SK-N-MC (cell line): Measurements from ENCODE around the gene TUBE1.
A peak's percentile ranks its signal among the peaks of the same experiment; 100 is the strongest.

Experiments used
- DNase-seq: peaks from one replicate; pipeline ENCODE4 v3.0.0-alpha.2; 2011; ENCODE audit warnings: low read depth, low spot score
- H3K27ac ChIP-seq: fragments of 200-600 bp; sonication (generic); 2 replicates; pipeline ENCODE4 v1.5.1; 2016; ENCODE audit warnings: mixed run types
- H3K36me3 ChIP-seq: fragments of 200-600 bp; sonication (generic); 2 replicates; pipeline ENCODE4 v1.6.1; 2017; ENCODE audit warnings: antibody characterized with exemption, low read length, mixed read lengths; ENCODE audit not compliant: insufficient read depth
- H3K4me3 ChIP-seq: fragments of 200-600 bp; sonication (generic); 2 replicates; pipeline ENCODE4 v1.5.1; 2016
- H3K9ac ChIP-seq: fragments of 200-600 bp; sonication (generic); 2 replicates; pipeline ENCODE4 v1.8.0; 2017; ENCODE audit warnings: mixed run types, mixed read lengths; ENCODE audit not compliant: insufficient read length
- H3K9me3 ChIP-seq: fragments of 200-600 bp; sonication (generic); 2 replicates; pipeline ENCODE4 v1.6.1; 2017; ENCODE audit warnings: low read depth, mild to moderate bottlenecking, antibody characterized with exemption, low read length, moderate library complexity, mixed read lengths
- EZH2 ChIP-seq: fragments of 200-600 bp; sonication (generic); IDR thresholded peaks from one replicate; pipeline ENCODE4 v1.6.1; 2017; ENCODE audit warnings: antibody characterized with exemption
- FOXP2 ChIP-seq: optimal IDR thresholded peaks from 2 replicates; pipeline ENCODE3; 2011; ENCODE audit warnings: mild to moderate bottlenecking, moderate library complexity; ENCODE audit not compliant: insufficient read depth; ENCODE audit errors: extremely low read length, control extremely low read depth
- POLR2AphosphoS5 ChIP-seq: IDR thresholded peaks from 2 replicates; pipeline ENCODE4 v1.6.1; 2012; ENCODE audit warnings: mild to moderate bottlenecking, low read depth, low read length, borderline replicate concordance

TUBE1 gene

GRCh38 chr6:112033791-112034615 lies 53.3 kb downstream of the TUBE1 start:
- no peak for DNase-seq
- no peaks in the 10 kb centered on the region for H3K36me3 ChIP-seq
- H3K9me3 ChIP-seq, result no peaks in the 10 kb centered on the region
- no peak overlapping the region for H3K27ac ChIP-seq
- H3K4me3 ChIP-seq, result no peak overlapping the region
- no peak for TF ChIP-seq EZH2
- TF ChIP-seq POLR2AphosphoS5, result no peak
- no peak for TF ChIP-seq FOXP2
- H3K9ac ChIP-seq, result no peak overlapping the region

DNA sequence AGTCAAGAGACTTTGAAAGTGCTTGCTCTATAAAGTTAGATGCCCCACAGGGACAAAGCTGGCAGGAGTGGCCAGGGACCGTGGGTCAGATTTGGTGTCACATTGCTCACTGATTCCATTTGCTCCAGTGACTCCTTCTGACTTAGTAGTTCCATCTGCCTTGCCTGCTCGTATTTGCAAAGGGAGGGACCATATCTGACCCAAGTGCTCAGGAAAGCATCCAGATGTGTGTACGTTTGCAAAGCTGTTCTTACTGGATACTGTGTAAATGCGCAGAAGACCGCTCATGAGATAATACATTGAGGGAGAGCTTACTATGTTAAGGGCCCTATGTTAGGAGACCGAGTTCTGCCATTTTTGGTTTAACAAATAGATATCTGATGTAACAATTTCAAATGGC lies 54.6 kb downstream of the TUBE1 start:
- H3K9ac ChIP-seq, result no peak overlapping the region
- H3K36me3 ChIP-seq, result no peaks in the 10 kb centered on the region
- DNase-seq, result no peak
- no peak overlapping the region for H3K27ac ChIP-seq
- no peaks in the 10 kb centered on the region for H3K9me3 ChIP-seq
- TF ChIP-seq POLR2AphosphoS5, result no peak
- TF ChIP-seq EZH2, result no peak
- TF ChIP-seq FOXP2, result no peak
- H3K4me3 ChIP-seq, result no peak overlapping the region

- H3K9me3 ChIP-seq, result no peaks in the 10 kb centered on the region
- no peak for DNase-seq
- TF ChIP-seq POLR2AphosphoS5, result no peak
- TF ChIP-seq FOXP2, result no peak
- TF ChIP-seq EZH2, result no peak
- H3K27ac ChIP-seq, result no peak overlapping the region
- no peak overlapping the region for H3K9ac ChIP-seq
- H3K36me3 ChIP-seq, result no peaks in the 10 kb centered on the region
- no peak overlapping the region for H3K4me3 ChIP-seq
These were observed 55.3 kb downstream of the TUBE1 start for GRCh38 chr6:112031960-112032359.

DNA sequence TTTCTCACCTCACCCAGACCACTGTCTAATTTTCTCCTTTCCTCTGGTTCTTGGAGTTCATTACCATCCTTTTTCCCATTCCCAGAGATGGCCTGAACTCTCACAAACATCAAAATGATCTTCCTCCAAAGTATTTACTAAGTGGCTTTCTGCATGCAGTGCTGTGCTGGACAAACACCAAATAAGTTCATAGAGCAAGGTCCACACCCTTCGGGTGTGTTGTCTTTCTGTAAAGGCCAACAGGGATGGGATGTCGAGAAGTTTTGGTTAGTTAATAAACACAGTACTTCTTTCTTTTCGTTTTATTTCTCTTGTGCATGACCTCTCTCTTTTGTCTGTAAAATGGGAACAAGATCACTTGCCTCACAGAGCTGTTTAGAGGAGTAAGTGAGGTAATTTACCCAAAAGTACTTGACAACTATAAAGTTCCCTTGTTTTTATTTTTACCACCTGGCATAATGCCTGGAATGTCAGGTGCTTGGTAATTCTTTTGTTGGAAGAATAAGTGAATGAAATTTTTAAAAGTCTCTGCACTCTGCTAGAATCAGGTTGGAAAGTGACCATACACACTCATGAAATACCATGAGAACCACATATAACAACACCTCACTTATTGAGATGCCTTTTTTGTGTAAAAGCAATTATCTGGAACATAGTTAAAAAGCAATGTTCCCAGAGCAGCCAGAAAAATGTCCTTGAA lies 56.2 kb downstream of the TUBE1 start:
- no peak for DNase-seq
- no peak overlapping the region for H3K9ac ChIP-seq
- no peak overlapping the region for H3K4me3 ChIP-seq
- TF ChIP-seq POLR2AphosphoS5, result no peak
- no peak for TF ChIP-seq EZH2
- no peak for TF ChIP-seq FOXP2
- no peak overlapping the region for H3K27ac ChIP-seq
- no peaks in the 10 kb centered on the region for H3K9me3 ChIP-seq
- H3K36me3 ChIP-seq, result no peaks in the 10 kb centered on the region

GRCh38 chr6:112030206-112030960 lies 56.9 kb downstream of the TUBE1 start:
- H3K36me3 ChIP-seq, result no peaks in the 10 kb centered on the region
- H3K9ac ChIP-seq, result no peak overlapping the region
- no peak overlapping the region for H3K4me3 ChIP-seq
- H3K27ac ChIP-seq, result no peak overlapping the region
- no peak for TF ChIP-seq POLR2AphosphoS5
- TF ChIP-seq FOXP2, result no peak
- TF ChIP-seq EZH2, result no peak
- no peaks in the 10 kb centered on the region for H3K9me3 ChIP-seq
- DNase-seq, result no peak

GRCh38 chr6:112029045-112029822 lies 58.0 kb downstream of the TUBE1 start:
- Histone ChIP-seq H3K9ac (no peak overlapping the region), H3K27ac (peak overlapping the region; percentile 49), H3K36me3 (no peaks in the 10 kb centered on the region), H3K9me3 (no peaks in the 10 kb centered on the region), H3K4me3 (no peak overlapping the region)
- TF ChIP-seq POLR2AphosphoS5 (no peak), EZH2 (no peak), FOXP2 (no peak)
- peak; percentile 78 for DNase-seq

- H3K36me3 ChIP-seq, result no peaks in the 10 kb centered on the region
- peak overlapping the region; percentile 77 for H3K27ac ChIP-seq
- H3K4me3 ChIP-seq, result peak overlapping the region; percentile 45; the same call in 1 of the 2 replicates
- H3K9ac ChIP-seq, result peak overlapping the region; percentile 19
- TF ChIP-seq EZH2, result no peak
- peak; percentile 94 for TF ChIP-seq FOXP2
- H3K9me3 ChIP-seq, result no peaks in the 10 kb centered on the region
- peak; percentile 90 for DNase-seq
These were observed 59.2 kb downstream of the TUBE1 start for GRCh38 chr6:112027942-112028674.

DNA sequence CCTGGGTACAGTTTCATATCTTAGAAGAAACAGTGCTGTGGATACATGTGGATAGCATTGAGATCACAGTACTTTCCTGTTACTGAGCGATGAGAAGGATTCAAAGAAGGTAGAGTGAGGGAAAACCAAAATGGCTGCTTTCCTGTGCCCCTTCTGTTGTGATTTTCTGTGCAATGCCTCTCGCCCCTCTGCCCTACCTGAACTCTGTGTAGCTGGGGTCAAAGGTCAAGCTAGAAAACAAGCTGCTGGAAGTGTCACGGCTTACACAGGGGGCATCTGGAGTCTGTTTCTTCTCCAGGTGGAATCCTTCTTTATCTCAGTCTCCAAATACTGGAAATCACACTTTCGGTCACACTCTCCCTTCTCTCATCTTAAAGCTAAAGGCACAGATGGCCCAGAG lies 60.3 kb downstream of the TUBE1 start:
- Histone ChIP-seq H3K36me3 (no peaks in the 10 kb centered on the region), H3K9ac (no peak overlapping the region), H3K27ac (no peak overlapping the region), H3K9me3 (no peaks in the 10 kb centered on the region), H3K4me3 (no peak overlapping the region)
- TF ChIP-seq FOXP2 (no peak), POLR2AphosphoS5 (no peak), EZH2 (no peak)
- DNase-seq, result no peak
